ENCODE data around the gene ERBB2. TPM values are rescaled to one million over a fixed set of nuclear protein-coding genes. Genes with fewer than 3 reads are reported as not detected.

ERBB2 gene
- total and polyA plus RNA-seq, 2 of the 13 experiments (the other 11 are each of a cell fraction or from before 2014, with no cell fraction given), result 57.7 to 64.1 TPM

DNA sequence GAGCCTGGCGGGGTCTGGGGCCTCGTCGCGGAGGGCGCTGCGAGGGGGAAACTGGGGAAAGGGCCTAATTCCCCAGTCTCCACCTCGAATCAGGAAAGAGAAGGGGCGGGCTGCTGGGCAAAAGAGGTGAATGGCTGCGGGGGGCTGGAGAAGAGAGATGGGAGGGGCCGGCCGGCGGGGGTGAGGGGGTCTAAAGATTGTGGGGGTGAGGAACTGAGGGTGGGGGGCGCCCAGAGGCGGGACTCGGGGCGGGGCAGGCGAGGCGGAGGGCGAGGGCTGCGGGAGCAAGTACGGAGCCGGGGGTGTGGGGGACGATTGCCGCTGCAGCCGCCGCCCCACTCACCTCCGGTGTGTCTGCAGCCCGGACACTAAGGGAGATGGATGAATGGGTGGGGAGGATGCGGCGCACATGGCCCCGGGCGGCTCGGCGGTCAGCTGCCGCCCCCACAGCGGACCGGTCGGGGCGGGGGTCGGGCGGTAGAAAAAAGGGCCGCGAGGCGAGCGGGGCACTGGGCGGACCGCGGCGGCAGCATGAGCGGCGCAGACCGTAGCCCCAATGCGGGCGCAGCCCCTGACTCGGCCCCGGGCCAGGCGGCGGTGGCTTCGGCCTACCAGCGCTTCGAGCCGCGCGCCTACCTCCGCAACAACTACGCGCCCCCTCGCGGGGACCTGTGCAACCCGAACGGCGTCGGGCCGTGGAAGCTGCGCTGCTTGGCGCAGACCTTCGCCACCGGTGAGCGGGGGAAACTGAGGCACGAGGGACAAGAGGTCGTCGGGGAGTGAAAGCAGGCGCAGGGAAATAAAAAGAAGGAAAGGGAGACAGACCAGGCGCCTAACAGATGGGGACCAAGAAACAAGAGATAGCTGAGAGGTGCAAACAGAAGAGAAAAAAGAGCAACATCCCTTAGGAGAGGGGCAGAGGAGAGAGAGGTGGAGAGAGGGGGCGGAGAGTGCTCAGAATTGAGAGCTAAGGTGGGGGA, 31.6 kb upstream of the ERBB2 start, which contains the start of gene PNMT (continued):
- no peak for TF ChIP-seq ZNF569 (CRISPR knock-in tag; IDR thresholded peaks at IDR 0.05; ENCODE audit: borderline replicate concordance)
- peak; percentile 73 for TF ChIP-seq RXRA (CRISPR knock-in tag; IDR thresholded peaks at IDR 0.05)
- peak; percentile 76 for TF ChIP-seq ZNF501 (CRISPR knock-in tag; IDR thresholded peaks at IDR 0.05)
- TF ChIP-seq SYNCRIP (IDR thresholded peaks at IDR 0.05; ENCODE audit: insufficient read depth, low read depth, low read length), result no peak
- TF ChIP-seq KAT2B (IDR thresholded peaks at IDR 0.05; ENCODE audit: borderline replicate concordance, low read depth, low read length), result no peak
- no peak for TF ChIP-seq GTF2F1 (IDR thresholded peaks at IDR 0.05; ENCODE audit: low read length)
- peak; percentile 51; the same call in 1 of the 2 replicates for TF ChIP-seq ZIK1 (CRISPR knock-in tag; IDR thresholded peaks at IDR 0.05; ENCODE audit: borderline replicate concordance, low read depth)
- TF ChIP-seq, protein P1, sequence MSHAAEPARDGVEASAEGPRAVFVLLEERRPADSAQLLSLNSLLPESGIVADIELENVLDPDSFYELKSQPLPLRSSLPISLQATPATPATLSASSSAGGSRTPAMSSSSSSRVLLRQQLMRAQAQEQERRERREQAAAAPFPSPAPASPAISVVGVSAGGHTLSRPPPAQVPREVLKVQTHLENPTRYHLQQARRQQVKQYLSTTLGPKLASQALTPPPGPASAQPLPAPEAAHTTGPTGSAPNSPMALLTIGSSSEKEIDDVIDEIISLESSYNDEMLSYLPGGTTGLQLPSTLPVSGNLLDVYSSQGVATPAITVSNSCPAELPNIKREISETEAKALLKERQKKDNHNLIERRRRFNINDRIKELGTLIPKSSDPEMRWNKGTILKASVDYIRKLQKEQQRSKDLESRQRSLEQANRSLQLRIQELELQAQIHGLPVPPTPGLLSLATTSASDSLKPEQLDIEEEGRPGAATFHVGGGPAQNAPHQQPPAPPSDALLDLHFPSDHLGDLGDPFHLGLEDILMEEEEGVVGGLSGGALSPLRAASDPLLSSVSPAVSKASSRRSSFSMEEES (CRISPR knock-in tag; IDR thresholded peaks at IDR 0.05), result peak; percentile 56; the same call in 1 of the 2 replicates
- peak; percentile 38; the same call in 1 of the 2 replicates for TF ChIP-seq PRMT3 (CRISPR knock-in tag; IDR thresholded peaks at IDR 0.05; ENCODE audit: borderline replicate concordance, low read depth)
- TF ChIP-seq, protein P2, sequence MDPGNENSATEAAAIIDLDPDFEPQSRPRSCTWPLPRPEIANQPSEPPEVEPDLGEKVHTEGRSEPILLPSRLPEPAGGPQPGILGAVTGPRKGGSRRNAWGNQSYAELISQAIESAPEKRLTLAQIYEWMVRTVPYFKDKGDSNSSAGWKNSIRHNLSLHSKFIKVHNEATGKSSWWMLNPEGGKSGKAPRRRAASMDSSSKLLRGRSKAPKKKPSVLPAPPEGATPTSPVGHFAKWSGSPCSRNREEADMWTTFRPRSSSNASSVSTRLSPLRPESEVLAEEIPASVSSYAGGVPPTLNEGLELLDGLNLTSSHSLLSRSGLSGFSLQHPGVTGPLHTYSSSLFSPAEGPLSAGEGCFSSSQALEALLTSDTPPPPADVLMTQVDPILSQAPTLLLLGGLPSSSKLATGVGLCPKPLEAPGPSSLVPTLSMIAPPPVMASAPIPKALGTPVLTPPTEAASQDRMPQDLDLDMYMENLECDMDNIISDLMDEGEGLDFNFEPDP (CRISPR knock-in tag; conservative IDR thresholded peaks at IDR 0.05), result no peak
- TF ChIP-seq, protein P3, sequence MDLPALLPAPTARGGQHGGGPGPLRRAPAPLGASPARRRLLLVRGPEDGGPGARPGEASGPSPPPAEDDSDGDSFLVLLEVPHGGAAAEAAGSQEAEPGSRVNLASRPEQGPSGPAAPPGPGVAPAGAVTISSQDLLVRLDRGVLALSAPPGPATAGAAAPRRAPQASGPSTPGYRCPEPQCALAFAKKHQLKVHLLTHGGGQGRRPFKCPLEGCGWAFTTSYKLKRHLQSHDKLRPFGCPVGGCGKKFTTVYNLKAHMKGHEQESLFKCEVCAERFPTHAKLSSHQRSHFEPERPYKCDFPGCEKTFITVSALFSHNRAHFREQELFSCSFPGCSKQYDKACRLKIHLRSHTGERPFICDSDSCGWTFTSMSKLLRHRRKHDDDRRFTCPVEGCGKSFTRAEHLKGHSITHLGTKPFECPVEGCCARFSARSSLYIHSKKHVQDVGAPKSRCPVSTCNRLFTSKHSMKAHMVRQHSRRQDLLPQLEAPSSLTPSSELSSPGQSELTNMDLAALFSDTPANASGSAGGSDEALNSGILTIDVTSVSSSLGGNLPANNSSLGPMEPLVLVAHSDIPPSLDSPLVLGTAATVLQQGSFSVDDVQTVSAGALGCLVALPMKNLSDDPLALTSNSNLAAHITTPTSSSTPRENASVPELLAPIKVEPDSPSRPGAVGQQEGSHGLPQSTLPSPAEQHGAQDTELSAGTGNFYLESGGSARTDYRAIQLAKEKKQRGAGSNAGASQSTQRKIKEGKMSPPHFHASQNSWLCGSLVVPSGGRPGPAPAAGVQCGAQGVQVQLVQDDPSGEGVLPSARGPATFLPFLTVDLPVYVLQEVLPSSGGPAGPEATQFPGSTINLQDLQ (CRISPR knock-in tag; IDR thresholded peaks at IDR 0.05), result no peak
- no peak for TF ChIP-seq SMARCE1 (IDR thresholded peaks at IDR 0.05; ENCODE audit: borderline replicate concordance)
- peak; percentile 77; the same call in 1 of the 2 replicates for TF ChIP-seq DNMT1 (CRISPR knock-in tag; IDR thresholded peaks at IDR 0.05)
- no peak for TF ChIP-seq ZNF615 (CRISPR knock-in tag; IDR thresholded peaks at IDR 0.05; ENCODE audit: borderline replicate concordance)
- no peak for TF ChIP-seq STAT5B (CRISPR knock-in tag; IDR thresholded peaks at IDR 0.05)
- TF ChIP-seq, protein P4, sequence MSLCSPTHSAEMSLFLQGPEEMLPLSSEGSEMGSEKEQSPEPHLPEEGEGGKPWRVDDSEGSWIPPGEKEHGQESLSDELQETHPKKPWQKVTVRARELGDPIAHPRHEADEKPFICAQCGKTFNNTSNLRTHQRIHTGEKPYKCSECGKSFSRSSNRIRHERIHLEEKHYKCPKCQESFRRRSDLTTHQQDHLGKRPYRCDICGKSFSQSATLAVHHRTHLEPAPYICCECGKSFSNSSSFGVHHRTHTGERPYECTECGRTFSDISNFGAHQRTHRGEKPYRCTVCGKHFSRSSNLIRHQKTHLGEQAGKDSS (CRISPR knock-in tag; IDR thresholded peaks at IDR 0.05; ENCODE audit: borderline replicate concordance, low read depth), result peak; percentile 76; the same call in 1 of the 2 replicates
- no peak for TF ChIP-seq ZNF562 (CRISPR knock-in tag; IDR thresholded peaks at IDR 0.05; ENCODE audit: borderline replicate concordance)
- peak; percentile 74; the same call in 1 of the 2 replicates for TF ChIP-seq SMAD3 (CRISPR knock-in tag; IDR thresholded peaks at IDR 0.05)
- TF ChIP-seq ZSCAN31 (CRISPR knock-in tag; IDR thresholded peaks at IDR 0.05; ENCODE audit: low read depth), result peak; percentile 92
- peak; percentile 79; the same call in 1 of the 2 replicates for TF ChIP-seq ZNF607 (CRISPR knock-in tag; IDR thresholded peaks at IDR 0.05; ENCODE audit: borderline replicate concordance)
- TF ChIP-seq NR2F6 (IDR thresholded peaks at IDR 0.05), result no peak
- peak; percentile 79 for TF ChIP-seq NR2F6 (CRISPR knock-in tag; IDR thresholded peaks at IDR 0.05)
- no peak for TF ChIP-seq ZNF619 (CRISPR knock-in tag; IDR thresholded peaks at IDR 0.05)
- TF ChIP-seq ZNF343 (CRISPR knock-in tag; IDR thresholded peaks at IDR 0.05), result peak; percentile 87
